SHP77 (cell line): ENCODE results near the gene OTUB1.

ENCODE experiments used
- DNase-seq, 2 experiments: peaks; one replicate each; lab custom pipeline; 2025; lab: John Stamatoyannopoulos, UW

The OTUB1 gene

GRCh38 chr11:64023712-64024710 lies 37.8 kb downstream of the OTUB1 start:
- no peak for DNase-seq

GRCh38 chr11:64025205-64025604 lies 39.0 kb downstream of the OTUB1 start:
- no peak for DNase-seq

DNA sequence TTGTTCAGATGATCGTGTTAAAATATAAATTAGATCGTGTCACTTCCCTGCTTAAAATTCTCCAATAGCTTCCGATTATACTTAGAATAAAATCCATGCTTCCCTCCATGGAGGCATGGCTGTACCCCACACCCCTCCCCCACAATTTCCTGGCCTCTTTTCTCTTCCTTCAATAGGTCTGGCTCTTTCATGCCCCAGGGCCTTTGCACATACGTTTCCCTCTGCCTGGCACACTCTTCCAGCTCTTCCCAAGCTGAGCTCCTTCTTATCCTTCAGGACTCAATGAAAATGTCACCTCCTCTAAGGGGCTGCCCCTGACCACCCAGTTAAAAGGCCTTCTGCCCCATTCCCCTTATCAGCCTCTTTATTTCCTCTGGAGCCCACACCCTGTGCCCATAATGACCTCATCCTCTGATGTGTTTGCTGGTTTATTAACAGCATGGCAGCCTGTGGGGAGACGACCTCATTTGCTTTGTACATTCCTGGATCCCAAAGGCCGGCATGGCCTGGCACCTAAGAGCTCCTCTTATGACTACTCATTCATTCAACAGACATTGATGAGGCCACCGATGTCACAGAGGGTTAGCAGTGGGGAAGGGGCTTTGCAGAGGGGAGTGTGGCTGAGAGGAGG lies 40.5 kb downstream of the OTUB1 start:
- DNase-seq: no peak

DNA sequence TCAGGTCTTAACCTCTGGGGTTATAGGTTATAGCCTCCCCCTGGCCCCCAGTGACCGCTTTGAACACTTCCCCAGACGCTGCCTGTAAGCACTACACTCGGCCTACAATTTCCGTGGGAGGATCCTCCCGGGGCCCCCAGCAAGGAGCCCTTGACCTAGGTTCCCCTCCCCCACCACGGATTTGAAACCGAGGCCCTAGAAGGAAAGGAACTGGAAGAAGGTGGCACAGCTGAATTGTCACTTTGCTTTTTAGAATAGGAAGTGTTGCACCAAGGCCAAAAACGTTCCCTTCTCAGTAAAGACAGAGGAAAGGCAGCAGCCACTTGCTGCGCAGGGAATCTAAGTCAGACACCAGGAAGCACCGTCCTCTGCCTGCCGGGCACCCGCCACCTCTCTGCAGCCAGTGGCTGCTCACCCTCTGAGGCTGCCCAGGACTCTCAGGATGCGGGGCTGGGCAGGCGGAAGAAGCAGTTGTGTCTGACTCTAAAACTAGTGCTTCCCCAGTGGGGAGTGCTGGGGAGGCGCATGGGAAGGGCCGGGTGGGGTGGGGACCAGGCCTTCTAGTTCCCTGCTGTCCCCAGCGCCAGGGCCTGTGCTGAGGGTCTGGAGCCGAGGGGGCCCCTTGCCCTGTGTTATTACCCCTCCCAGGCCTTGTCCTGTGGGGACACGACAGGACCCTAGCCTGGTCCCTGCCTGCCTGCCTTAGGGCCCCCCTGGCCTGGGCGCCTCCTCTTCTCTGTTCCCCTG lies 41.6 kb downstream of the OTUB1 start:
- DNase-seq: no peak

GRCh38 chr11:64028398-64029115 lies 42.3 kb downstream of the OTUB1 start:
- DNase-seq: peak in 1 of 2 experiments; percentile 28

DNA sequence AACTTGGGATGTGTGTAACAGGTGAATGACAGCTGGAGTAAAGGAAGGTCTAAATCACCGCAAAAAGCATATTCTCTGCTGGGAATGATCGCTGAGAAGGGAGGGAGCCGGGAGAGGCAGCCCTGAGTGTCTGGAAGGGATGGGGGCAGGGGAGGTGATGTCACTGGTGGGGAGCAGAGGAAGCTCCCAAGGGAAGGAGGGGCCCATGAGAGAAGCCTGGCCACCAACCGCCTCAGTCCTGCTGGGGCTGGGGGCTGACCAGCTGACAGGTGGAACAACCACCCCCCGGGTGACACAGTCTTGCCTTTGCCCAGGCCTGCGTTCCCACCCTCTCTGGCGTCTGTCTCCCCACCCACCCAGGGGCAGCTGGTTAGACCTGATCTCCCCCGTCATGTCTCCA lies 43.5 kb downstream of the OTUB1 start:
- DNase-seq: no peak

DNA sequence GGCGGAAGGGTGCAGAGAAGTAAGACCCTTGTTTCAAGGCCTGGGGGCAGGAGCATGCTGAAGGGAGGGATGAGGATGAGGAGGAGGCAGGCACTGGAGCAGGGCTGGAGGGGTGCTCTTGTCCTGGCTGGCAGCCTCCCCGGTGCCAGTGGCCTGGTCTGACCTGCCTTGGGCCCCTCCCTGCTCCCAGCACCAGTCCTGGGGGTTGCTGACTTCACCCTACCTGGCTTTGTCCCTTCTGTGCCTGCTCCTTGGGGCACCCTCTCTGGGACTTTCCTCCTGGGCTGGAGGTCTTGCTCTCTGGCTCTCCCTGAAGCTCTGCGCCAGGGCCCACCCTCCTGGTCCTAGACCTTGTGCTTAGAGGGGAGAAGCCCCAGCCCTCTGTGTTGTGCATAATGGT lies 44.8 kb downstream of the OTUB1 start:
- no peak for DNase-seq

GRCh38 chr11:64032050-64032449 lies 45.8 kb downstream of the OTUB1 start:
- DNase-seq: no peak

GRCh38 chr11:64034411-64034811 lies 48.2 kb downstream of the OTUB1 start:
- DNase-seq: no peak

DNA sequence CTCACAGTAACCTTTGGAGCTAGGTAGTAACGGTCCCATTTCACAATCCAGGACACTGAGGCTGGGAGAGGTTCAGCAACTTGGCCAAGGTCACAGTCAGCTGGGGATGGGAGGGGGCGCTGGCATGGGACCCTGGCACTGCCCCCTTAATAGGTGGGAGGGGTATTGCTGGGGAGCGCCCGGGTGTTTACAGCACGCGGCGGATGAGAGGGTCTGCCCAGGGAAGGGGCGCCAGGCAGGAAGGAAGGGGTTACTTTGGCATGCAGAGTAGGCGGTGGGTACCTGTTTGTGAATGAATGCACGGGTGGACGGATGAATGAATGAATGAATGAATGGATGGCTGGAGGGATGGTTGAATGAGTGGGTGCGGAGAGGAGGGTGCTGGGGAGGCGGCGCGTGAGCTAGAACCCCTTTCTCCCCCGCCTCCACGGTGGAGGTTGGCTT lies 48.9 kb downstream of the OTUB1 start:
- DNase-seq: no peak

DNA sequence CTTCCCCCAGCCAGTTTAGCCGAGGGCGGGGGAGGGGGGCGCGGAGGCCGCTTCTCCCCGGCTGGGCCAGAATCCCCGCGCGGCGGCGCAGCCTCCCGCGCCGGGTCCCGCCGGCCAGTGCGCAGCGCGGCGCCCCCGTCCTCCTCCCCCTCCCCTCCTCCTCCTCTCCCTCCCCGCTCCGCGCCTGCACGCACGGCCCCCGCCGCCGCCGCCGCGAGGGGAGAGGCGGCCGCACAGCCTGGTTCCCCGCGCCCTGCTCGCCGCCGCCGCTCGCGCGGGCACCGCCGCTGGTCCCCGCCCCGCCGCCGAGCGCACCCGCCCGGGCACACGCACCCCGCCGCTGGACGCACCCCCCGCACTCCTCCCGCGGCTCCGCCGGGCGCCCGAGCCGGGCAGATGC lies 49.3 kb downstream of the OTUB1 start, which contains the start of gene FLRT1:
TSS of gene FLRT1 (plus strand) at position 356 of the 400 bp plus-strand sequence. CDS start 80,337 bp downstream, outside the sequence.
- DNase-seq: no peak

- no peak for DNase-seq
Observed at GRCh38 chr11:64036087-64037026, 50.1 kb downstream of the OTUB1 start.

- no peak for DNase-seq
Observed at GRCh38 chr11:64037027-64037634, 50.9 kb downstream of the OTUB1 start.

DNA sequence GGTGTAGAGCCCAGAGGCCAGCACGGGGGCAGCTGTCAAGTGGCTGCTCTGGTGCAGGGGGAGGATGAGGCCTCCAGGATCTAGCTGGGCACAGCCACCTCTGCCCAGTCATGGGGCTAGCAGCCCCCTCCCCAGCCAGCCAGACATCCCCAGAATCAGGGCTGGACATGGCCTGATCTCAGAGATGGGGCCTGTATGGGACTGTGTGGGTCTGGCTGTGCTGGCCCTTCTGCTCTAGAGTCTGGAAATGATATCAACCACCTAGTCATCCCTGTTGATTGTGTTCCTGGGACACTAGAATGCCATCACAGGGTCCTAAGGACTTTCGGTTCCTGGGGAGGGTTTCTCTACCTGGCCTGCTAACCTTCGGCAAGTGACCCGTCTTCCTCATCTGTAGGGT lies 52.3 kb downstream of the OTUB1 start:
- DNase-seq: no peak

GRCh38 chr11:64039012-64039665 lies 52.9 kb downstream of the OTUB1 start:
- no peak for DNase-seq

GRCh38 chr11:64040684-64041322 lies 54.6 kb downstream of the OTUB1 start:
- no peak for DNase-seq

DNA sequence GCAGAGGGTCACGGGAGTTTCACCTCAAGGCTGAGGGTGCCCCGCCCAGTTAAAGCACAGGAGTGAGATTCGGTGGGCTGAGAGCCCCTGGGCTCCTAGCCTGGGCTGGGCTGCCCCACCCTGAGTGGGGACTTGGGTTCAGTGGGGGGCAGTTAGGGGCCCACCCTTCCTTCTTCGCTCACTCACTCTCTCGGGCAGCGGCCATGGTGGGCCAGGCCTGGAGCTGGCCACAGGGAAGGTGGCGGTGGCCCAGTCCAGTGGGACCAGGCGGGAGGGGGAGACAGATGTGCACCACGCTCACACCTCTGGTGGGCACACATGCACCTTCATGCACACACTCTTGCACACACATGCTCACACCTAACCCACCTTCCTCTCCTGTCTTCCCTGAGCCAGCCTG lies 55.6 kb downstream of the OTUB1 start:
- no peak for DNase-seq

DNA sequence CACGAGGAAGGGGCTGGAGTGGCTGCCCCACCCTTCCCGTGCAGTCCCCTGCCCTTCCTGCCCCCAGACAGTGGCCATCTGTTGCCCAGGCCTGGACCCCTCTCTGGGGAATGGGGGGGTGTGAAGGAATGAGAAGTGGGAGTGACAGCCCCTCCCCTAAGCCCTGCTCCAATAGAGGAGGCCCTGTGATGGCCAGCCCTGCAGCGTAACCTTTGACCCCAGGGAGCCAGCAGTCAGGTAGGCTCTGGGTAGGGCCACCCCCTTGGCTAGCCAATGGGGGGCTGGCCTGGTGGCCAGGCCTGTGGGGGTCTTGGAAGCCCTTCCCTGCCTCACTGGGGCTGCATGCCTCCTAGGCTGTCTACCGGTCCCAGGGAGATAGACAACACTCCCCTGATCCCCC lies 56.1 kb downstream of the OTUB1 start:
- DNase-seq: no peak

DNA sequence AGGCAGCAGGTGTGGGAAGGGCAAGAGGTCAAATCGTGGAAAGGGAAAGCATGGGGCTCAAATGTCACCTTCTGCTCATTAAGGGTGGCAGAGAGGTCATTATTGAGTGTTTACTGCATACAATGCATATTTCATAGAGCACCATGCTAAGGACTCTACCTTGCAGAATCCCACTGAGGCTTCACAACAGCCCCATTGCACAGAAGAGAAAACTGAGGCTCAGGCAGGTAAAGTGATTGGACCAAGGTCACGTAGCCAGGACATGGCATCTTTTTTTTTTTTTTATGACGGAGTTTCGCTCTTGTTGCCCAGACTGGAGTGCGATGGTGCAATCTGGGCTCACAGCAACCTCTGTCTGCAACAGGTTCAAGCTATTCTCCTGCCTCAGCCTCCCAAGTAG lies 57.3 kb downstream of the OTUB1 start:
- DNase-seq: no peak
